HG03575 (cell line): Measurements from ENCODE around the gene WDR64.

Experiments
- ATAC-seq: cut with Tn5 transposase; IDR thresholded peaks from one replicate; pipeline ENCODE4 v1.9.1; 2021; ENCODE audit not compliant: unreplicated experiment, insufficient number of reproducible peaks, low FRiP score; ENCODE audit errors: extremely low read depth

WDR64 gene

DNA sequence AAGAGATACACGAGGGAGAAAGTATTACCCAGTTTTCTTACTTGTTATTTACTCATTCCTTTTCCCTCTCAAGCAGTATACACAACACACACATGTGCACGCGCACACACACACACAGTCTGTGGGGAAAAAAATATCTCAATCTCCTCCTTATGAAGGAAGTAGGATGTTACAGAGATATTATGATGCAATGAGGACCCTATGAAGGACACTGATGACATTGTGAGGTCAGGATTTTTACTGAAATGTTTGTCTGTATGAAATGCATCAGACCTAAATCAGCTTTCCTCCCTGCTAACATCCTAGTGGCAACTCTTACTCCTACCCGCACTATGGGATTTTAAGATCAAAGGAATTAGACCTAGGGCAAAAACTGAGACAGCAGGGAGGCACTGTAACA is at the start of gene WDR64:
Gene WDR64, plus strand, starts transcription at position 270 of the 400 bp plus-strand sequence. CDS start 204 bp downstream, outside the sequence.
- no peak for ATAC-seq

DNA sequence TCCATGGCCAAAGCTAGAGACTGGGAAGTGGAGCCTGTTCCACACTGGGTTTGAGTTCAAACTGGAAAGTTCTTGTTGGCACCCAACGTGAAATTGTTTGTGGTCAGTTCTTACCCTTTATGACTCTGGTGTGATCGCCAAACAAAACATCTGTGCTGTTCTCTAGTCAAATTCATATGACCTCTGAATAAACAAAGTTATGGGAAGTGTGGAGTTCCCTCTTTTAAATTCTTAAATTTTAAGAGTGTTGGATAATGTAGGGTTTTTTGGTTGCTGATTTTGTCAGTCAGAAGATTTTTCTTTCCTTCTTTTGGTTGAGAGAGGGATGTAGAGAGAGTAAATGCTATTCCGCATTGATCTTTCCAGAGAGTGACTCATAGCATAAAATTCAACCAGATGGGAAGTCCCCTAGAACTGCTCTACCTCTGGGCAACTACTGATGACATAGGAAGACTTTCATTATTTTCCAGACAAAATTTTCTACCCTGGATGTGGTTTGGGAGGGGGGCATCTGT is 48.3 kb upstream of the WDR64 start:
- no peak for ATAC-seq

DNA sequence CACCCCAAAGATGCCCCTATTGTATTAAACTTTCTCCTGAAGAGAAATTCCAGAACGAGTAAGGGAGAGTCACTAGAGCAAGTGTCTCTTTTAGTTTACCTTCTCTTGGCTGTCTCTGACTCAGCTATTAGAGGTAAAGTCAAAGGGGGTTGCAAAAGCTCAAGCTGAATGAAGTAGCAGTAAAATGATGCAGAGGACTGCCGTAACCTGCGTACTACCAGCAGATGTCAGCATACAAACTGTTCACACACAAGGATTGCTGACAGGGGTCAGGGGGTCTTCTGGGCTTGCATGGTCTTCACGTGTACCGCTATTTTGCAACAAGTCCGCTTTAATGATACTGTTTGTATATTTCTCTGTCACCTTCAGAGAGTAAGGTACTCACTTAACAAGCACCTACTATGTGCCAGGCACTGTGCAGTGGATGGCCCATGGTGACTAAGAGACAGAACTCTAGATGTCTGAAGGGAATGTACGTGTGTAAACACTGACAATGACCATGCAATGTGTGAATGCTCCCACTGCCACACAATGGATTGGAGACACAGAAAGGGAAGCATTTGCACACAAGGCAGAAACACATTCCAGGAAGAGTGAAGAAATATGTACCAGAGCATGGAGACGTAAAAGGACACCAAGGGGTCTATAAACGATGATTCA is 46.8 kb upstream of the WDR64 start:
- ATAC-seq: no peak

DNA sequence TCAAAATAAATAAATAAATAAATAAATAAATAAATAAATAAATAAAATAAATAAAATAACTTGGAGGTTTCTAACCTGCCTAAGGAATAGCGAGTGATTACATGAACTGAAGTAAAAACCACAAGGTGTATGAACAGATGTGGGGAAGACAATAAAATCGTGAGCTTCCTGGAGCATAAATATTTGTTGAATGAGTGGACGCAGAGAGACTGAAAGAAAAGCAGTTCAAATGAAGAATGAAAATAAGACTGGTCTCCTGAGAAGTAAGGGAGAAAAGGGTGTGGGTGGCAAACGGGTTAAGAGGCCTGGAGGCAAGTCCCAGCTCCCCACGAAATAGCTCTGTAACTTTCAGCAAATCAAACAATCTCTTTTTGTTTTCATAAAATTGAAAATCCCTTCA is 45.5 kb upstream of the WDR64 start:
- ATAC-seq: no peak

DNA sequence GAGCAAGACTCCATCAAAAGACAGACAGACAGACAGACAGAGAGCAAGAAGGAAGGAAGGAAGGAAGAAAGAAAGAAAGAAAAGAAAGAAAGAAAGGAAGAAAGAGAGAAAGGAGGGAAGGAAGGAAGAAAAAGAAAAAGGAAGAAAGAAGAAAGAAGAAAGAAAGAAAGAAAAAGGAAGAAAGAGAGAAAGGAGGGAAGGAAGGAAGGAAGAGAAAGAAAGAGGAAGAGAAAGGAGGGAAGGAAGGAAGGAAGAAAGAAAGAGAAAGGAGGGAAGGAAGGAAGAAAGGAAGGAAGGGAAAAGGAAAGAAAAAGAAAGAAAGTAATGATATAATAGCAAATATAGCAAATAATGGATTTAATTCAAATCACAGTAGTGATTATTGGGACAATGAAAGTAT is 44.6 kb upstream of the WDR64 start:
- ATAC-seq: no peak

DNA sequence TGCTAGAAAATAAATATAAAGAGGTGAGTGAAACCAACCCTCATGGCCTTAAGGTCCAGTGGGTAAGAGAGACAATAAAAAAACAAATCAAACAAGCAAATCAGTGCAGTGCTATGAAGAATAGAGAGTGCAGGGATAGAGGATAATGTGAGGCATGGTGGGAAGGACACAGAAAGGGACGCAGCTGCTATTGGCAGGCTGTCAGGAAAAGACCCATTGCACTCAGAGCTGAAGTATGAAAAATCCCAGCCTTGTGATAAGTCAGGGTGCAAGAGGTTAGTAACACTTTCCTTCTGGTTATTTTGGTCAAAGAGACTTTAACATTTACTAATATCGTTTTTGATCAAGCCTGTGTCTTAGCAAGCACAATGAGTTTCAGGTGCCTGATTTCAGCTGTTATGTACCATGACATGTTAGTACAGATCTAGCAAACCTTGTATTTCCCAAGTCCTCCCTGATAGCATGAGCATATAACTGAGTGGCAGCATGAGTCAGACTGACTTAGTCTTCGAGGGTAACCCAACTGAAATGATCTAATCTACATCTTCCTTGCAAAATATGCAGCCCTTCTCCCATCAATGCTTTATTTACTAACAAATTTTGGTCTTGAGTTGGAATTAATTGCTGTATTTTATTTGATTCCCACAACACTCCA is 43.6 kb upstream of the WDR64 start:
- no peak for ATAC-seq

DNA sequence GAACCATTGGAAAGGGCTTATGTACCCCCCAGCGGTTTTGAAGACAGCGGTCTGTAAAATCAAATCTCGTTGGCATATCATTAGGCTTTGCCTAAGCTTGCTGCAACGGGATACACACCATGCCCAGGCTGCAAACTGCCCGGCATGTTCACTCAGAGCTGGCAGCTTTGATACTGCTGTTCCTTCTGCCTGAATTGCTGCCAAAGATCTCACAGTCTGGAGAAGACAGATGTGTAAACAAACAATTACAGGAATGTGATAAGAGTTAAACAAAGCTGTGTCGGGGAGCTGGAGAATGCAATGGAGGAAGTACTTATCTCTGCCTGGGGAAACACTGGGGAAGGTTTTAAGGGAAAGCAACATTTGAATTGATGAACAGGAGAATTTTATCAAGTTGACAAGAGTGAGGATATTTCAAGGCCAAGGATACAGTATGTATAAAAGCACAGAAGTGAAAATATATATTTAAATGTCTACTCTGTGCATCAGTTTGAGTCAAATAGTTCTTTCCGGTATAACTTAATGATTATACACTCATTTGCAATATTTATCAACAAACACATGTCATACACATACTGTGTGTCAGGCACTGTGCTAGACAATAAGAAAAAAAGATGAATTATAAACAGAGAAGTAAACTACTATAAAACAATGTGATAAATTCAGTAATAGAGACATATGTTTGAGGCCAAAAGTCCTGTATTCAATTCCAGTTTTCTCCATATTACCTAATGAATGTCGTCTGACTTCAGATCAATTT is 41.8 kb upstream of the WDR64 start:
- ATAC-seq: no peak

DNA sequence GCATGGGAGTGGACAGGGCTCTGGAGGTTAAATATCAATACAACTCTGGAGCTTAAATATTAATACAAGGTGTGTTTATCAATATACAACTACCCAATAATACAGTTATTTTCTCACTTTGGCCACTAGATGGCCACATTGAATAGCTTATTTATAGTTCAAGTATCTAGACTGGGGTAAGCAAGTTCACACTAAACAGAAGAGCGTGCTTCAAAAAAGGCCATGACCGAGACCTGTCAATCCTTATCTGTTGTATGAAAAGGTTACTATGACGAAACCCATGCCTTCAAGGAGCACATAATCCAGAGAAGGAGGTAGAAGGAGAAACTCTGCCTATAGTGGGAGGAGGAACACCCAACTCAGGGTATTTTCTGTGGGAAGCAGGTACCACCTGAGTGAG is 41.0 kb upstream of the WDR64 start:
- peak; percentile 83 for ATAC-seq

DNA sequence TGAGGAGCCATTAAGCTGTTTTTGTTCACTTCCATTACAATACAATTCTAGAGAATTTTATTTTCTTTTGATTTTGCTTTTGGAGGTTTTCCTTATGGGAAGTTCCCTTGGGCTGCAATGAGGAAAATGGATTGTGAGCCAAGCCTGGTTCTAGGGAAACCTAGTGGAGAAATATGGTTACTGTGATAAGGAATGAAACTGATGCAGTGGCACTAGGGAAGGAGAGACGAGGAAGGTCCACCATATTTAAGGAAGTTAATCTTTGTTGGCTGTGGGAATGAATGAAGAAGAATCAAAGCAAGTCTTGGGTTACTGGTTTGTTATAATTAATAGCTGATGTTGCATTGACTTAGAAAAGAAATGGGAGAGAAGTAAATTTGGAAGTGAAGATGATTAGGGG is 40.3 kb upstream of the WDR64 start:
- no peak for ATAC-seq

DNA sequence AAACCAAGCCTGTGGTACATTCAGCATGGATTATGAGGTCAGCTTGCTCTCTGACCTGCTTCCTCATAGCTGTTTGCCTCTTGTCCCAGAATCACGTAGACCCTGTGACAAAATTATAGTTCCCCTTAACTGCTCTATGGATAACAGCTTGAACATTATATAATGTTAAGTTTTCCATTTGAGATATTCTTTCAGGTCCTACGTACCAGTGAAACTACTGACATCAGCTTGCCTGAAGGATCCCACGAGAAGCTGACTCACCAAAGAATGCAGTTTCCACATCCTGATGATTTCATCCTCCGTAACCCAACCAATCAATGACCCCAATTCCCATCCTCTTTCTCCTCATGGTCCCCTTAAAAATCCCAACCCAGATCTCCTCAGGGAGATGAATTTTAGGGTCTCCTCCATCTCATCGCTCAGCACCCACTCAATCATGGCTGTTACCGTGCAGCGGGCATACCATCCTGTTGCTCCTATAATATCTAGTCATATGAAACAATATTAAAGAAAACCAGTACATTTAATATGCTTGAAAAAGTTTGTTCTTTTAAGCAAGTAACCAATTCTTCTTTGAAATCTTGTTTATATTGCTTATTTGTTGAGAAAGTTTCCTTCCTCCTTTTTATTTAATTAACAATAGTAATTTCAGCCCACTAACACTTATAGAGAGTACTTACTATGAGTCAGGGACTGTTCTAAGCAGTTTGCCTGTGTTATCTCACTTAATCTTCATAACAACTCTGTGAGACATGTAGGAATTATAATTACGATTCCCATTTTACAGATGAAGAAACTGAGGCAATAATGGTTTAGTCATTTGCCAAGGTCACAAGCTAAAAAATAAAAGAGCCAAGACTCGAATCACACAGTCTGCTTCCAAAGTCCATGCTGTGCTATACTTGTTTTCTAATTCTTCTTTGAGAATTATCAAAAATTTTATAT is 39.3 kb upstream of the WDR64 start:
- ATAC-seq: no peak

DNA sequence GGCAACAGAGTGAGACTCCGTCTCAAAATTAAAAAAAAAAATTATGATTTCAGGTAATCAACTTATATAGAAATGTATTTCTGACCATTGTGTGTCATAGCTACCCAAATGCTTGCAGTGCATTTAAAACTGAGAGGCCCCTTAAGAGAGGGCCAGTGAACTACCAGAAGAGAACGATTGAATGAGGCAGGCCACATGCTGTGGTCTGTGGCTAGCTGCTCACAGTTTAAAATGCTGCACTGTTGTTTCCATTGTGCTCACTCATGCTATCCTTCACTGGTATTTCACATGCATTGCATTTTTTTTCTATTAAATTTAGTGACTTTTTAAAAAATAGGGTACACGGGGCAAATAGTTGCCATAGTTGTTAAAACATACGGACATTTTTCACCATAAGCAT is 37.9 kb upstream of the WDR64 start:
- no peak for ATAC-seq

DNA sequence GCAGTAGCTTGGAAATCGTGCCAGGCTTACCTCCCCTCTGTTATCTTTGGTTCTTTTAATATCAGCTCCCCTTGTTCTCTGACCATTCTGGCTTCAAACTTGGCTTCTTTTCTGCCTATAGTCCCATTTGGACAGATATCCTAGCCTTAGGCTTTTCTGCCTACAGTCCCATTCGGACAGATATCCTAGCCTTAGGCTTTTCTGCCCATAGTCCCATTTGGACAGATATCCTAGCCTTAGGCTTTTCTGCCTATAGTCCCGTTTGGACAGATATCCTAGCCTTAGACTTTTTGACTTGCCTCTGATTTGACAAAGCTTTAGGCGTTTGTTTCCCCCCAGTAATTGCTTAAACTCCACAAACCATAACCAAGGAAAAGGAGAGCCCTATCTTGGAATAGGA is 37.5 kb upstream of the WDR64 start:
- ATAC-seq: no peak

DNA sequence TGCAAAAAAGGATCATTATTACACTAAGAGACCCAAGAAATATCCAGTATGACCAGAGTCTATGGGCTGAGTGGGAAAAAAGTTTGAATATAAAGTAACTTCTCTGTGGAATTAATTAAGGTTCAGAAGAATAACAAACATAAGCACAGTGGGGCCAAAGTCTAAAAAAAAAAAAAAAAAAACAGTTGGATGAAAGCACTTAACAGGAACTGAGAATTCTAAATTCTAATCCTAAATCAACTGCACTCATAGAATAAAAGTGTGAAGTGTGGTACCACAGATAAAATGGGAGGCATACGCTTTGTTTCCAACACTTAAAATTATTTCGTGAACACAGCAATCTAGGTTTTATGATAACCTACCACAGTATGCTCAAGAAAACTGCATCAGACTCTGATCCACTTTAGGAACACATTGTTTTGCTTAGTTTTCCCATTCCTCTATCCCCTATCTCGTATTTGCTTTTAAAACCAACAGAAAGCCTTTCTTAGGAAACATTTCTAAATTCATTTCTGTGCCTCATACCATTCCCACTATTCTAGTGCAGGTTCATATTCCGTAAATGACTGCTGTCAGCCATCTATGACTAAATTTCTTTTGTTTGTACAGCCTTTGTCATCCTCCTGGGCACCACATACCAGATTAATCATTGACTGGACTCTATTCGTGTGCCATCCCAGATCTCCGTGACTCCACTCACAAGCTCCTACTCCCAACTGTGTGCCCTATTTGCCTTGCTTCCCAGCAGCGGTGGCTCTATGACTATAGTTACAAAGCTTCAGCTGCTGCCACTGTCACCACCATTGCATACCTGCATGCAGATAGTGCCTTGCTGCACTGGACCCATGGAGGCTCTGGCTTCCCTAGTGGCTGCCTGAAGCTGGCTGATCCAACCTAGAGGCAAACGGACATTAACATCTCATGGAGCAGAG is 36.8 kb upstream of the WDR64 start:
- no peak for ATAC-seq

DNA sequence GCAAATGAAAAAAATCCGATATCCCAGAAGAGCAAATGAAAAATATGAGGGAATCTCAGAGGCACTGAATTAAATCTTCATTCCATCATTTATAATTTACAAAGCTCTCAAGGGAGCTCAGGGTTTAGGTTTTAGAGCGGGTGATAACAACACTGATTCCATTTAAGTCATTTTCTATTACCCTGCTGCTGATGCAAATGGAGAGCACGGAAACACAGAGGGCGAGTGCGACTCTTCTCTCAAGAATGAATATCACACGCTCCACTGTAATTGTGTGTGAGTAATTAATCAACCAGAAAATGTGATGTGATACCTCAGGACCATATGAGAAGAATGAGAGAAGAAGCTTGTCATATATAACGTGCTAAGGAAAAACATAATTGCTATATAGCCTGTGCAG is 34.7 kb upstream of the WDR64 start:
- no peak for ATAC-seq

DNA sequence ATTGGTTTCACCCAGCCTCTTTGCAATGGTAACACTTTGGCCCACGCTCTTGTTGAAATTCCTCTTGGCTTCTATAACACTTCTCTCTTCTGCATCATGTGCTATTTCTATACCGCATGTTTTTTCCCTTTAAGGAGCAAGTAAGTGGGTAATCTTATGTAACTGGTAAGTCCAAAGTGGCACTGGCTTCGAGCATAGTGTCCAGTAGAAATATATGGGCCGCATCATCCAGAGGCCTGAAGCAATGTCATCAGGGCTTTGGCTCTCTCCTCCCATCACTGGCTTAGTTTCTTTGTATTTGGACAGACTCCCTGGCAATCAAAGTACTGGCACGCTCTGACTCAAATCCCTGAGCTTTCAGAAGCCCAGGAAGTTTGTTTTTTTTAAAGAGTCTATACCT is 29.4 kb upstream of the WDR64 start:
- no peak for ATAC-seq

DNA sequence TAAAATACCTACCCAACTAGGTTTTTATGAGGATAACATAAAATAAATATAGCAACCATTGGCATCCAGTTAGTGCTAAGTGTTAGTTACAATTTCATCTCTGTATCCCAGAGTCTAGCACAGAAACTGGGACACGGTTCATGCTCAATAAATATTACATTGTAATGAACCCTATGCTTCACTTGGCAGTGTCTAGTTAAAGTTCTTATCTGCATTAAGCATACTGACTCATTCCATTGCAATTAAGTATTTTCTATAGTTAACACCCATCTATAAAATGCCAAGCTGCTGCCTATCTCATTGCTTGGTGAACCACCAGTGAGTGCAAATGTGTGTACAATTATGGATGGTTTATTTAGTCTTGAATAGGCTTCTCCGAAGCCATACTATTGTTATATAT is 27.1 kb upstream of the WDR64 start:
- ATAC-seq: no peak

DNA sequence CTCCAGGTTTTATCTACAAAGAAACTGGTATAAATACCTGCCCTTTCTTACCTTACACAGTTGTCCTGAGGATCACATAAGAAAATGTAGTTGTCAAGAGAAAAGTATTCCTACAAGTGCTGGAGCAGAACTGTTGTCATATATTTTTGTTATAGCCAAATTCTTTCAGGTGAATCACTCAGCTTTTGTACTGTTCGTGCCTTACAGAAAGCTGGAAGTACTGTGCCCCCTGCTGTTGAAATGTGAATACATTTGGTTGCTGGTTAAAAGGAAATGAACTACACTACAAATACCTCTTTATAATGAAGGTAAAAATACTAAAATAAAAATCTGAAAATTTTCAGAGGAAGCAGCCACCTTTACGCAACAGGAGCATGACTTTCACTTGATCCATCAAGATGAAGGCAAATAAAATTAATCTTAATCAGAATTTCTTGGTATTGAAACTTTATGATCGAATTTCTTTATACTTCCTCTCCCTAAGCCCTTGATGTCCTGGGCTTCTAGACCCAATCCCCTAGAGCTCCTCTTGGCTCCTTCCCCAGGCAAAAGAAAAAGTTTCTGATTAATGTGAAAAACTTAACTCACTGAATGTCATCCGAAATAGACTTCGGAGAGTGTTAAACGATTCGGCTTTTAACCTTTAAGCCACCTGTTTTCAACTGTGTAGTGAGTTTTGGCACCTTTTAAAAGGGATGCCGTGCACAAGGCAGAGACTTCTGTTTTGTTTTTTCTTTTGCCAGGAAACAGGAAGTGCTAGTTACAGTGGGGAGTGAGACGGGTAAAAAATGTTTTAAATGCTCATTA is 24.4 kb upstream of the WDR64 start:
- no peak for ATAC-seq
